GM19193 (cell line): ENCODE measurements around the gene FYB1.

Experiments
- POLR2A ChIP-seq: IDR thresholded peaks from 4 replicates; pipeline ENCODE4 v1.6.1; 2011; ENCODE audit not compliant: insufficient read depth, insufficient read length; ENCODE audit errors: extremely low read depth

The FYB1 gene

GRCh38 chr5:39118638-39119037 lies 100.7 kb downstream of the FYB1 start:
- no peak for TF ChIP-seq POLR2A

GRCh38 chr5:39117401-39117800 lies 102.0 kb downstream of the FYB1 start:
- no peak for TF ChIP-seq POLR2A

GRCh38 chr5:39116344-39117170 lies 102.8 kb downstream of the FYB1 start:
- TF ChIP-seq POLR2A, result no peak

GRCh38 chr5:39115644-39116343 lies 103.6 kb downstream of the FYB1 start:
- TF ChIP-seq POLR2A, result no peak

GRCh38 chr5:39114155-39114554 lies 105.2 kb downstream of the FYB1 start:
- TF ChIP-seq POLR2A, result no peak

GRCh38 chr5:39113354-39113953 lies 105.9 kb downstream of the FYB1 start:
- TF ChIP-seq POLR2A, result no peak

- no peak for TF ChIP-seq POLR2A
Observed at GRCh38 chr5:39109606-39110005, 109.8 kb downstream of the FYB1 start.

GRCh38 chr5:39108987-39109386 lies 110.4 kb downstream of the FYB1 start:
- TF ChIP-seq POLR2A, result no peak

- TF ChIP-seq POLR2A, result no peak
Observed at GRCh38 chr5:39107350-39107749, 112.0 kb downstream of the FYB1 start.

- TF ChIP-seq POLR2A, result no peak
Observed at GRCh38 chr5:39106322-39106721, 113.0 kb downstream of the FYB1 start.

- TF ChIP-seq POLR2A, result no peak
Observed at GRCh38 chr5:39104221-39104620, 115.1 kb downstream of the FYB1 start.

GRCh38 chr5:39102684-39103155 lies 116.6 kb downstream of the FYB1 start:
- no peak for TF ChIP-seq POLR2A

- TF ChIP-seq POLR2A, result no peak
Observed at GRCh38 chr5:39100851-39101396, 118.4 kb downstream of the FYB1 start.

GRCh38 chr5:39100301-39100850 lies 119.0 kb downstream of the FYB1 start:
- TF ChIP-seq POLR2A, result no peak

GRCh38 chr5:39099831-39100230 lies 119.5 kb downstream of the FYB1 start:
- TF ChIP-seq POLR2A, result no peak
